ENCODE data around the gene S100B.

- no peak for TF ChIP-seq POLR2A (IDR thresholded peaks at IDR 0.05; ENCODE audit: low read length)
- no peak for TF ChIP-seq GATA1 (IDR thresholded peaks at IDR 0.05; ENCODE audit: low read depth, low read length)
Measured at GRCh38 chr21:46608672-46609111, 3.8 kb upstream of the S100B start.

Measured in erythroblast (primary cell).